GM23248 (cell line): ENCODE results near the gene DPPA4.

Experiments used
- EZH2 ChIP-seq: fragments of 200-600 bp; sonication (generic); IDR thresholded peaks from 2 replicates; pipeline ENCODE4 v1.6.1; 2018; ENCODE audit warnings: antibody characterized with exemption, mild to moderate bottlenecking; ENCODE audit not compliant: insufficient read depth, poor library complexity, severe bottlenecking
- EZH2phosphoT487 ChIP-seq: fragments of 200-600 bp; sonication (generic); IDR thresholded peaks from 2 replicates; pipeline ENCODE4 v1.6.1; 2018; ENCODE audit warnings: antibody characterized with exemption, moderate library complexity, mild to moderate bottlenecking, low read depth; ENCODE audit not compliant: insufficient read depth

DNA sequence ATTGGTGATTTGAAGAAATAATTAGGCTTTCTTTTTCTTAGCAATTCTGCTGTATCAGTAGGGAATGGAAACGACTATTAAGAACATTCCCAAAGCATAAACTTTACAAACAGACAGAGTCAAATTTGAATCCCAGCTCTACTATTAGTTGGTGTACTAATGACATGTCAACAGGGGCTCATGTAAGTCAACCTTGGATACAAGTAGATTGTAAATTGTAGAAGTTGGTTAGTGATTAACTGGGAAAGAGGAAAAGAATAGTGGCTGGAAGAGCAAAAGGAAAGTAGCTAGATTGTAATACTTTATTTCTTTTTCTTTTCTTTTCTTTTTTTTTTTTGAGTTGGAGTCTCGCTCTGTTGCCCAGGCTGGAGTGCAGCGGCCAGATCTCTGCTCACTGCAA, 38.6 kb upstream of the DPPA4 start:
- TF ChIP-seq EZH2 (no peak), EZH2phosphoT487 (no peak)
